Nephron progenitor cell (in vitro differentiated cells): ENCODE data around the gene SAMD1.

Experiments
- DNase-seq: peaks from one replicate; pipeline ENCODE4 v3.0.0; 2021
- H3K27ac Mint-ChIP-seq: 2 replicates; pipeline ENCODE4 v1.8.0; 2021; ENCODE audit warnings: mild to moderate bottlenecking, moderate library complexity, mixed read lengths
- H3K27me3 Mint-ChIP-seq: 2 replicates; pipeline ENCODE4 v1.8.0; 2021; ENCODE audit warnings: mild to moderate bottlenecking, low read depth, mixed read lengths; ENCODE audit not compliant: poor library complexity
- H3K36me3 Mint-ChIP-seq: 2 replicates; pipeline ENCODE4 v1.8.0; 2021; ENCODE audit warnings: low read depth, mixed read lengths
- H3K4me1 Mint-ChIP-seq: 2 replicates; pipeline ENCODE4 v1.8.0; 2021; ENCODE audit warnings: mixed read lengths
- H3K4me3 Mint-ChIP-seq: 2 replicates; pipeline ENCODE4 v1.8.0; 2021; ENCODE audit warnings: mild to moderate bottlenecking, moderate library complexity, mixed read lengths
- H3K9me3 Mint-ChIP-seq: 2 replicates; pipeline ENCODE4 v1.8.0; 2021; ENCODE audit warnings: mild to moderate bottlenecking, moderate library complexity, mixed read lengths
- CTCF ChIP-seq: fragments of 200-600 bp; sonication (generic); IDR thresholded peaks from 2 replicates; pipeline ENCODE4 v1.5.0; 2021; ENCODE audit warnings: antibody characterized with exemption

Gene SAMD1

DNA sequence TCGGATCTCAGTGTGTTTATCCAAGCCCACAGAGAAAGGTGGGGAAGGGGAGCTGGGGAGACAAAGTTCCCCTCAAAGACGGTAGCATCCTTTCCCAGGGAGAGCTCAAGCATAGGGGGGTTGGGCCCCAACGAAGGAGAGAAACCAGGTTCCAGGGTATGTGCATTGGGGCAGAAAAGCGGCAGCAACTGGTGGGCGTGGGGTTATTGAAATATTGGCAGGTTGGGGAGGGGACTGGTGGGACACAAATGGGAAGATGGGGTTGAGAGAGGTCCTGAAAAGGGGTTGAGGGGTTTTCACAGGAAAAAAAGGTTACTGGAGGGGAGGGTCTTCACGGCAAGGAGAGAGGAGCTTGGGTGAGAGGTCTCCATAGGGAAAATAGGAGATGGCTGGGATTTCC lies 44.8 kb upstream of the SAMD1 start:
- no peak for TF ChIP-seq CTCF
- Mint-ChIP-seq H3K4me1 (peaks cover 47% of the 10 kb centered on the region), H3K36me3 (peaks cover 9% of the 10 kb centered on the region), H3K9me3 (no peaks in the 10 kb centered on the region), H3K4me3 (peak overlapping the region; percentile 88), H3K27me3 (peaks cover 3% of the 10 kb centered on the region), H3K27ac (peak overlapping the region; percentile 86)
- no peak for DNase-seq

DNA sequence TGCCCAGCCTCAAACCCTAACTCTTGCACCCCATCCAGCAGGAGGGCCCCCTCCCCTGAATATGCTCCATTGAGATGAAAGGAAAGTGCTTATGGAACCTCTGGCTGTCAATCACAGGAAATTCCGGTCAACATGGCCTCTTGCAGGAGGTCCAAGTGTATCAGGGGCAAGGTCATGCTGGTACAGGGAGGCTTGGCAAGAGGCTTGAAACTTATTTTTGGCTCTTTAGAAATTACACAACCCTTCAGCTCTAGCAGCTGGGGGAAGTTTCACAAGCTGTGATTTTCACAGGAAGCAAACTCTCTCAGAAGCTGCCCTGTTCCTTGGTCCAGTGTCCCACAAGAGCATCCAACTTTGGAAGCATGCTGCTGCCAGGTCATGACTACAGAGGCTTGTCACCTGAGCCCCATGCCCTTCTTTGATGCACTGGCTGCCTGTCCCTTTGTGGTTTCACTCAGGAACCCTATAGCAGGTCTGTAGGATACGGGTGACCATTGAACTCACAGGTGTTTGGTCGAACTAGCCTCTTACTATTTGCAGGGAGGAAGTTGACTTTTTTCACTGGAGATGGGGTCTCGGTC lies 37.5 kb upstream of the SAMD1 start:
- peaks cover 8% of the 10 kb centered on the region for H3K4me1 Mint-ChIP-seq
- no peak overlapping the region for H3K4me3 Mint-ChIP-seq
- no peak for TF ChIP-seq CTCF
- DNase-seq = no peak
- H3K27me3 Mint-ChIP-seq = peaks cover 3% of the 10 kb centered on the region
- peaks cover 19% of the 10 kb centered on the region for H3K36me3 Mint-ChIP-seq
- H3K27ac Mint-ChIP-seq = no peak overlapping the region
- no peaks in the 10 kb centered on the region for H3K9me3 Mint-ChIP-seq

GRCh38 chr19:14127176-14127575 lies 36.6 kb upstream of the SAMD1 start:
- H3K27ac Mint-ChIP-seq = no peak overlapping the region
- no peak overlapping the region for H3K4me3 Mint-ChIP-seq
- H3K9me3 Mint-ChIP-seq = no peaks in the 10 kb centered on the region
- peaks cover 26% of the 10 kb centered on the region for H3K36me3 Mint-ChIP-seq
- H3K4me1 Mint-ChIP-seq = peaks cover 10% of the 10 kb centered on the region
- no peak for DNase-seq
- H3K27me3 Mint-ChIP-seq = peaks cover 3% of the 10 kb centered on the region
- TF ChIP-seq CTCF = no peak

DNA sequence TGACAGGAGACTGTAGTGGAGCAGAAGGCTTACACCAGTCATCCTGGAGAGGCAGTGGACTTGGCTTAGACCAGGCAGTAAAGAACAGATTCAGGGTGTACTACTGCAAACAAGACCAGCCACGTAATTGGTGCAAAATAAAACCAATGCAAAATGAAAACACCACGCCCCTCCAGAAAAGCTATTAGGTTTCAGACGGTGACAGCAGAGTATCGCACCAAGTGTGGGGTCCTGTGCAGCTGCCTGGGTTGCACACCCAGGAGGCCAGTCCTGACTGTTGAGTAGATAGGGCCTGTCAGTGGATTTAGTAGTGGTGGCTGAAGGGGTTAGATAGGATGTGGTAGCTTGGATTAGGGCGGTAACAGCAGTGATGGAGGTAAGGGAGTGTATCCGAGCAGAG lies 32.4 kb upstream of the SAMD1 start:
- TF ChIP-seq CTCF = no peak
- peaks cover 26% of the 10 kb centered on the region for H3K36me3 Mint-ChIP-seq
- H3K4me1 Mint-ChIP-seq = peaks cover 23% of the 10 kb centered on the region
- no peak for DNase-seq
- H3K9me3 Mint-ChIP-seq = no peaks in the 10 kb centered on the region
- H3K27me3 Mint-ChIP-seq = no peaks in the 10 kb centered on the region
- no peak overlapping the region for H3K27ac Mint-ChIP-seq
- H3K4me3 Mint-ChIP-seq = no peak overlapping the region

DNA sequence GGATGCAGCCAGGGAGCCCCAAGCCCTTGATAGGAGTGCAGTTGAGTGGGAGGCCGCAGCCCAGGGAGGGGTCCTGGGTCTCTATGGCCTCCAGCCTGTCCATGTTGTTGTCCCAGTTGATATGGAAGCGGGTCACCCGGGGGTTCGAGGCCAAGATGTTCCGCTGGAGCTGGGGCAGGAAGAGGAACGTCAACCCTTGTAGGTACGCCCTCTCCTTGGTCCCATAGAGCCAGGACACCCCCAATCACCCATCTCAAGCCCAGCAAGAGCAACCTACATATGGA lies 29.9 kb upstream of the SAMD1 start:
- peaks cover 38% of the 10 kb centered on the region for H3K4me1 Mint-ChIP-seq

More for the DNA sequence above, 29.9 kb upstream of the SAMD1 start:
- no peak for TF ChIP-seq CTCF
- H3K27me3 Mint-ChIP-seq = peaks cover 2% of the 10 kb centered on the region
- H3K9me3 Mint-ChIP-seq = no peaks in the 10 kb centered on the region
- no peak overlapping the region for H3K27ac Mint-ChIP-seq
- H3K36me3 Mint-ChIP-seq = peaks cover 18% of the 10 kb centered on the region
- DNase-seq = no peak
- no peak overlapping the region for H3K4me3 Mint-ChIP-seq
